GM19438 (cell line): Measurements from ENCODE around the gene FBXL7.

ENCODE experiments used
- ATAC-seq: cut with Tn5 transposase; IDR thresholded peaks from one replicate; pipeline ENCODE4 v1.9.1; 2021; ENCODE audit warnings: low read depth; ENCODE audit not compliant: unreplicated experiment

FBXL7 gene

GRCh38 chr5:15501091-15501791 is 1.3 kb downstream of the FBXL7 start:
- no peak for ATAC-seq

- ATAC-seq: no peak
Observed at GRCh38 chr5:15502208-15502607, 2.2 kb downstream of the FBXL7 start.

- ATAC-seq: no peak
Observed at GRCh38 chr5:15506146-15506545, 6.2 kb downstream of the FBXL7 start.

- ATAC-seq: no peak
Observed at GRCh38 chr5:15506897-15507296, 6.9 kb downstream of the FBXL7 start.

GRCh38 chr5:15510092-15510491 is 10.1 kb downstream of the FBXL7 start:
- ATAC-seq: no peak

GRCh38 chr5:15510831-15511230 is 10.9 kb downstream of the FBXL7 start:
- no peak for ATAC-seq

GRCh38 chr5:15513431-15513830 is 13.5 kb downstream of the FBXL7 start:
- no peak for ATAC-seq

- no peak for ATAC-seq
Observed at GRCh38 chr5:15513911-15514310, 13.9 kb downstream of the FBXL7 start.

GRCh38 chr5:15515229-15515628 is 15.2 kb downstream of the FBXL7 start:
- no peak for ATAC-seq

GRCh38 chr5:15516486-15516885 is 16.5 kb downstream of the FBXL7 start:
- no peak for ATAC-seq

- no peak for ATAC-seq
Observed at GRCh38 chr5:15518786-15519185, 18.8 kb downstream of the FBXL7 start.

- no peak for ATAC-seq
Observed at GRCh38 chr5:15520856-15521255, 20.9 kb downstream of the FBXL7 start.

- no peak for ATAC-seq
Observed at GRCh38 chr5:15521381-15522186, 21.6 kb downstream of the FBXL7 start.

GRCh38 chr5:15522187-15522520 is 22.2 kb downstream of the FBXL7 start:
- ATAC-seq: no peak

- no peak for ATAC-seq
Observed at GRCh38 chr5:15524712-15525111, 24.7 kb downstream of the FBXL7 start.

- no peak for ATAC-seq
Observed at GRCh38 chr5:15525703-15526275, 25.8 kb downstream of the FBXL7 start.

GRCh38 chr5:15526413-15526812 is 26.4 kb downstream of the FBXL7 start:
- no peak for ATAC-seq

- ATAC-seq: no peak
Observed at GRCh38 chr5:15528476-15528875, 28.5 kb downstream of the FBXL7 start.

GRCh38 chr5:15529013-15529412 is 29.0 kb downstream of the FBXL7 start:
- ATAC-seq: no peak

- ATAC-seq: no peak
Observed at GRCh38 chr5:15529821-15530220, 29.8 kb downstream of the FBXL7 start.

- ATAC-seq: no peak
Observed at GRCh38 chr5:15533129-15533893, 33.3 kb downstream of the FBXL7 start.
